ENCODE results near the gene TREM2. TPM values are rescaled to one million over a fixed set of nuclear protein-coding genes. Genes with fewer than 3 reads are reported as not detected.
"Not testable (repeated sequence)": the region's sequence is repeated elsewhere in the genome, so short reads cannot be mapped to it uniquely, and the experiment has no call there.

Gene TREM2
- total RNA-seq, 1 experiment from 2014 or later = not detected

GRCh38 chr6:41157323-41157722 is 5.6 kb downstream of the TREM2 start:
- no peak for DNase-seq (ENCODE audit: low spot score)
- in situ Hi-C loops (cut with HindIII; ENCODE audit: low sequenced_read_pairs) = no loop called here

- in situ Hi-C loops (cut with HindIII; ENCODE audit: low sequenced_read_pairs) = no loop called here
- DNase-seq (ENCODE audit: low spot score) = no peak
Observed at GRCh38 chr6:41156771-41157170, 6.1 kb downstream of the TREM2 start.

GRCh38 chr6:41156001-41156400 is 6.9 kb downstream of the TREM2 start:
- no peak for DNase-seq (ENCODE audit: low spot score)
- in situ Hi-C loops (cut with HindIII; ENCODE audit: low sequenced_read_pairs) = no loop called here

- in situ Hi-C loops (cut with HindIII; ENCODE audit: low sequenced_read_pairs) = no loop called here
- DNase-seq (ENCODE audit: low spot score) = no peak
Observed at GRCh38 chr6:41155132-41155805, 7.6 kb downstream of the TREM2 start.

- in situ Hi-C loops (cut with HindIII; ENCODE audit: low sequenced_read_pairs) = no loop called here
- no peak for DNase-seq (ENCODE audit: low spot score)
Observed at GRCh38 chr6:41153992-41154625, 8.8 kb downstream of the TREM2 start, which contains the start of gene TREML1. TREML1 (minus strand) TSS chr6:41154347; CDS start chr6:41154288, 59 bp downstream.

GRCh38 chr6:41153451-41153850 is 9.5 kb downstream of the TREM2 start:
- in situ Hi-C loops (cut with HindIII; ENCODE audit: low sequenced_read_pairs) = no loop called here
- DNase-seq (ENCODE audit: low spot score) = no peak

GRCh38 chr6:41150671-41151070 is 12.2 kb downstream of the TREM2 start:
- DNase-seq (ENCODE audit: low spot score) = no peak
- in situ Hi-C loops (cut with HindIII; ENCODE audit: low sequenced_read_pairs) = no loop called here

- no peak for DNase-seq (ENCODE audit: low spot score)
- in situ Hi-C loops (cut with HindIII; ENCODE audit: low sequenced_read_pairs) = no loop called here
Observed at GRCh38 chr6:41147917-41148316, 15.0 kb downstream of the TREM2 start.

GRCh38 chr6:41136911-41137310 is 26.0 kb downstream of the TREM2 start:
- DNase-seq (ENCODE audit: low spot score) = no peak
- in situ Hi-C loops (cut with HindIII; ENCODE audit: low sequenced_read_pairs) = no loop called here

GRCh38 chr6:41135062-41135832 is 27.7 kb downstream of the TREM2 start:
- no peak for DNase-seq (ENCODE audit: low spot score)
- in situ Hi-C loops (cut with HindIII; ENCODE audit: low sequenced_read_pairs) = no loop called here

- no peak for DNase-seq (ENCODE audit: low spot score)
- in situ Hi-C loops (cut with HindIII; ENCODE audit: low sequenced_read_pairs) = no loop called here
Observed at GRCh38 chr6:41132254-41132653, 30.7 kb downstream of the TREM2 start.

GRCh38 chr6:41125282-41125681 is 37.6 kb downstream of the TREM2 start:
- in situ Hi-C loops (cut with HindIII; ENCODE audit: low sequenced_read_pairs) = no loop called here
- DNase-seq (ENCODE audit: low spot score) = no peak

- no peak for DNase-seq (ENCODE audit: low spot score)
Observed at GRCh38 chr6:41122918-41123317, 40.0 kb downstream of the TREM2 start.

GRCh38 chr6:41122373-41122772 is 40.5 kb downstream of the TREM2 start:
- in situ Hi-C loops (cut with HindIII; ENCODE audit: low sequenced_read_pairs) = no loop called here

More at GRCh38 chr6:41122918-41123317, 40.0 kb downstream of the TREM2 start:
- in situ Hi-C loops (cut with HindIII; ENCODE audit: low sequenced_read_pairs) = no loop called here

GRCh38 chr6:41120058-41120457 is 42.9 kb downstream of the TREM2 start:
- no peak for DNase-seq (ENCODE audit: low spot score)
- in situ Hi-C loops (cut with HindIII; ENCODE audit: low sequenced_read_pairs) = no loop called here

More at GRCh38 chr6:41122373-41122772, 40.5 kb downstream of the TREM2 start:
- DNase-seq (ENCODE audit: low spot score) = no peak

- no peak for DNase-seq (ENCODE audit: low spot score)
- in situ Hi-C loops (cut with HindIII; ENCODE audit: low sequenced_read_pairs) = no loop called here
Observed at GRCh38 chr6:41119508-41119907, 43.4 kb downstream of the TREM2 start.

GRCh38 chr6:41115027-41115426 is 47.9 kb downstream of the TREM2 start:
- DNase-seq (ENCODE audit: low spot score); in situ Hi-C loops (cut with HindIII; ENCODE audit: low sequenced_read_pairs): not testable (repeated sequence)

GRCh38 chr6:41111017-41111416 is 51.9 kb downstream of the TREM2 start:
- in situ Hi-C loops (cut with HindIII; ENCODE audit: low sequenced_read_pairs) = no loop called here
- no peak for DNase-seq (ENCODE audit: low spot score)
